ENCODE data around the gene PHF12.

The PHF12 gene

GRCh38 chr17:28947639-28948038 is 3.7 kb downstream of the PHF12 start:
- Histone ChIP-seq H3K9me3 (ENCODE audit: insufficient read depth, low read length) (no peaks in the 10 kb centered on the region), H3K36me3 (ENCODE audit: low read length) (peaks cover 8% of the 10 kb centered on the region), H3K79me2 (ENCODE audit: insufficient read depth, low read length) (peaks cover 85% of the 10 kb centered on the region), H2AFZ (ENCODE audit: low read depth, low read length, severe bottlenecking) (no peak overlapping the region), H3K27me3 (ENCODE audit: low read length) (no peaks in the 10 kb centered on the region), H3K9me2 (replicated peaks; ENCODE audit: insufficient read depth, low read length) (no peaks in the 10 kb centered on the region), H4K20me1 (ENCODE audit: low read depth, low read length) (peaks cover 23% of the 10 kb centered on the region; the same call in 1 of the 2 replicates), H3F3A (ENCODE audit: insufficient read depth) (peaks cover 12% of the 10 kb centered on the region; the same call in 1 of the 2 replicates), H3K4me3 (ENCODE audit: insufficient read depth, low read length, poor library complexity, severe bottlenecking) (peak overlapping the region; percentile 86), H3K27ac (ENCODE audit: low read depth, low read length) (peak overlapping the region; percentile 90; the same call in 1 of the 2 replicates), H3K4me2 (ENCODE audit: low read depth, low read length, poor library complexity, severe bottlenecking) (peak overlapping the region; percentile 94), H3K9ac (ENCODE audit: low read length) (peak overlapping the region; percentile 87)
- TF ChIP-seq, protein P1, sequence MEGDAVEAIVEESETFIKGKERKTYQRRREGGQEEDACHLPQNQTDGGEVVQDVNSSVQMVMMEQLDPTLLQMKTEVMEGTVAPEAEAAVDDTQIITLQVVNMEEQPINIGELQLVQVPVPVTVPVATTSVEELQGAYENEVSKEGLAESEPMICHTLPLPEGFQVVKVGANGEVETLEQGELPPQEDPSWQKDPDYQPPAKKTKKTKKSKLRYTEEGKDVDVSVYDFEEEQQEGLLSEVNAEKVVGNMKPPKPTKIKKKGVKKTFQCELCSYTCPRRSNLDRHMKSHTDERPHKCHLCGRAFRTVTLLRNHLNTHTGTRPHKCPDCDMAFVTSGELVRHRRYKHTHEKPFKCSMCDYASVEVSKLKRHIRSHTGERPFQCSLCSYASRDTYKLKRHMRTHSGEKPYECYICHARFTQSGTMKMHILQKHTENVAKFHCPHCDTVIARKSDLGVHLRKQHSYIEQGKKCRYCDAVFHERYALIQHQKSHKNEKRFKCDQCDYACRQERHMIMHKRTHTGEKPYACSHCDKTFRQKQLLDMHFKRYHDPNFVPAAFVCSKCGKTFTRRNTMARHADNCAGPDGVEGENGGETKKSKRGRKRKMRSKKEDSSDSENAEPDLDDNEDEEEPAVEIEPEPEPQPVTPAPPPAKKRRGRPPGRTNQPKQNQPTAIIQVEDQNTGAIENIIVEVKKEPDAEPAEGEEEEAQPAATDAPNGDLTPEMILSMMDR (IDR thresholded peaks at IDR 0.05; ENCODE audit: insufficient read depth, low read length, poor library complexity, severe bottlenecking), result no peak
- no peak for TF ChIP-seq EZH2phosphoT487 (conservative IDR thresholded peaks at IDR 0.05; ENCODE audit: low read length)

- H3K9me2 ChIP-seq (replicated peaks; ENCODE audit: insufficient read depth, low read length), result no peaks in the 10 kb centered on the region
- H3K27me3 ChIP-seq (ENCODE audit: low read length), result no peaks in the 10 kb centered on the region
- peaks cover 7% of the 10 kb centered on the region; the same call in 1 of the 2 replicates for H3F3A ChIP-seq (ENCODE audit: insufficient read depth)
- H3K4me3 ChIP-seq (ENCODE audit: insufficient read depth, low read length, poor library complexity, severe bottlenecking), result no peak overlapping the region
- H4K20me1 ChIP-seq (ENCODE audit: low read depth, low read length), result peaks cover 25% of the 10 kb centered on the region; the same call in 1 of the 2 replicates
- TF ChIP-seq, protein P1 (IDR thresholded peaks at IDR 0.05; ENCODE audit: insufficient read depth, low read length, poor library complexity, severe bottlenecking), result no peak
- no peak for TF ChIP-seq EZH2phosphoT487 (conservative IDR thresholded peaks at IDR 0.05; ENCODE audit: low read length)
- peak overlapping the region; percentile 10; the same call in 1 of the 2 replicates for H3K27ac ChIP-seq (ENCODE audit: low read depth, low read length)
- peaks cover 13% of the 10 kb centered on the region for H3K36me3 ChIP-seq (ENCODE audit: low read length)
- H2AFZ ChIP-seq (ENCODE audit: low read depth, low read length, severe bottlenecking), result no peak overlapping the region
- H3K9me3 ChIP-seq (ENCODE audit: insufficient read depth, low read length), result no peaks in the 10 kb centered on the region
- H3K79me2 ChIP-seq (ENCODE audit: insufficient read depth, low read length), result peaks cover 99% of the 10 kb centered on the region
- no peak overlapping the region for H3K9ac ChIP-seq (ENCODE audit: low read length)
- H3K4me2 ChIP-seq (ENCODE audit: low read depth, low read length, poor library complexity, severe bottlenecking), result peak overlapping the region; percentile 20
These were observed 5.1 kb downstream of the PHF12 start for GRCh38 chr17:28946239-28946638.

- no peak for TF ChIP-seq EZH2phosphoT487 (conservative IDR thresholded peaks at IDR 0.05; ENCODE audit: low read length)
- TF ChIP-seq, protein P1 (IDR thresholded peaks at IDR 0.05; ENCODE audit: insufficient read depth, low read length, poor library complexity, severe bottlenecking), result no peak
- Histone ChIP-seq H3K4me2 (ENCODE audit: low read depth, low read length, poor library complexity, severe bottlenecking) (peak overlapping the region; percentile 1), H3K36me3 (ENCODE audit: low read length) (peaks cover 13% of the 10 kb centered on the region), H3F3A (ENCODE audit: insufficient read depth) (peaks cover 3% of the 10 kb centered on the region; the same call in 1 of the 2 replicates), H3K9me2 (replicated peaks; ENCODE audit: insufficient read depth, low read length) (no peaks in the 10 kb centered on the region), H3K9ac (ENCODE audit: low read length) (no peak overlapping the region), H3K27me3 (ENCODE audit: low read length) (no peaks in the 10 kb centered on the region), H3K9me3 (ENCODE audit: insufficient read depth, low read length) (no peaks in the 10 kb centered on the region), H3K27ac (ENCODE audit: low read depth, low read length) (no peak overlapping the region), H2AFZ (ENCODE audit: low read depth, low read length, severe bottlenecking) (no peak overlapping the region), H3K4me3 (ENCODE audit: insufficient read depth, low read length, poor library complexity, severe bottlenecking) (no peak overlapping the region), H4K20me1 (ENCODE audit: low read depth, low read length) (peaks cover 28% of the 10 kb centered on the region; the same call in 1 of the 2 replicates), H3K79me2 (ENCODE audit: insufficient read depth, low read length) (peaks cover 99% of the 10 kb centered on the region)
These were observed 6.2 kb downstream of the PHF12 start for GRCh38 chr17:28944862-28945741.
